ENCODE measurements around the gene MACF1. TPM values are rescaled to one million over a fixed set of nuclear protein-coding genes. Genes with fewer than 3 reads are reported as not detected.

The MACF1 gene
- total RNA-seq, 1 donor from 2014 or later, result 222 TPM

DNA sequence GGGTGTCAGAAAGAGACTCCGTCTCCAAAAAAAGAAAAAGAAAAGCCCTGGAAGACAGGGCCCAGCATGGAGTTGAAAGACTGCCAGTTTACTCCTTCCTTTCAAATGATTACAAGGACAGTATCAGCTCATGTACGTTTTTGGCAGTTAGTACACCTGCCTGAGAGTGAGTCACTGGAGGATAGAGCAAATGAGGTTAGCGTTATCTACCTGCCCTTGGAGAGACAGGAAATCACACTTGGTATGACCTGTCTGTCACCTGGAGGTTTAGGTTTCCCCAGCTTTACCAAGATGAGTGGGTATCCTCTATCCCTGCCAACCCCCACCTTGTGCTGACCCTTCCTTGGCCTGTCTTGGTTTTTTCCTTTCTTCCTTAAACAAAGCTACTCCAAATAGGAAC lies 190.1 kb downstream of the MACF1 start:
- H3K4me3 Mint-ChIP-seq, result no peak overlapping the region
- Histone ChIP-seq H4K20me1 (ENCODE audit: low read depth) (peaks cover 70% of the 10 kb centered on the region), H3K9me3 (ENCODE audit: low read depth) (no peaks in the 10 kb centered on the region), H3K4me3 (no peak overlapping the region), H3K36me3 (peaks cover 6% of the 10 kb centered on the region), H3K27ac (no peak overlapping the region), H3K4me1 (peaks cover 42% of the 10 kb centered on the region), H3K9ac (no peak overlapping the region), H3F3A (ENCODE audit: low read depth) (no peaks in the 10 kb centered on the region), H3K79me2 (ENCODE audit: low read depth) (peaks cover 85% of the 10 kb centered on the region), H2AFZ (replicated peaks) (no peak overlapping the region), H3K4me2 (no peak overlapping the region), H3K27me3 (no peaks in the 10 kb centered on the region)
- TF ChIP-seq EZH2 (IDR thresholded peaks at IDR 0.05) (no peak), EZH2phosphoT487 (IDR thresholded peaks at IDR 0.05) (no peak)
- TF ChIP-seq, protein P1, sequence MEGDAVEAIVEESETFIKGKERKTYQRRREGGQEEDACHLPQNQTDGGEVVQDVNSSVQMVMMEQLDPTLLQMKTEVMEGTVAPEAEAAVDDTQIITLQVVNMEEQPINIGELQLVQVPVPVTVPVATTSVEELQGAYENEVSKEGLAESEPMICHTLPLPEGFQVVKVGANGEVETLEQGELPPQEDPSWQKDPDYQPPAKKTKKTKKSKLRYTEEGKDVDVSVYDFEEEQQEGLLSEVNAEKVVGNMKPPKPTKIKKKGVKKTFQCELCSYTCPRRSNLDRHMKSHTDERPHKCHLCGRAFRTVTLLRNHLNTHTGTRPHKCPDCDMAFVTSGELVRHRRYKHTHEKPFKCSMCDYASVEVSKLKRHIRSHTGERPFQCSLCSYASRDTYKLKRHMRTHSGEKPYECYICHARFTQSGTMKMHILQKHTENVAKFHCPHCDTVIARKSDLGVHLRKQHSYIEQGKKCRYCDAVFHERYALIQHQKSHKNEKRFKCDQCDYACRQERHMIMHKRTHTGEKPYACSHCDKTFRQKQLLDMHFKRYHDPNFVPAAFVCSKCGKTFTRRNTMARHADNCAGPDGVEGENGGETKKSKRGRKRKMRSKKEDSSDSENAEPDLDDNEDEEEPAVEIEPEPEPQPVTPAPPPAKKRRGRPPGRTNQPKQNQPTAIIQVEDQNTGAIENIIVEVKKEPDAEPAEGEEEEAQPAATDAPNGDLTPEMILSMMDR (IDR thresholded peaks at IDR 0.05), result no peak
- DNase-seq (ENCODE audit: low spot score), result no peak
- H3K4me1 Mint-ChIP-seq, result peaks cover 75% of the 10 kb centered on the region
- no peak overlapping the region for H3K27ac Mint-ChIP-seq
- no peaks in the 10 kb centered on the region for H3K27me3 Mint-ChIP-seq (ENCODE audit: insufficient read depth, low read depth)
- H3K36me3 Mint-ChIP-seq, result peaks cover 9% of the 10 kb centered on the region
- H3K9me3 Mint-ChIP-seq, result no peaks in the 10 kb centered on the region

DNA sequence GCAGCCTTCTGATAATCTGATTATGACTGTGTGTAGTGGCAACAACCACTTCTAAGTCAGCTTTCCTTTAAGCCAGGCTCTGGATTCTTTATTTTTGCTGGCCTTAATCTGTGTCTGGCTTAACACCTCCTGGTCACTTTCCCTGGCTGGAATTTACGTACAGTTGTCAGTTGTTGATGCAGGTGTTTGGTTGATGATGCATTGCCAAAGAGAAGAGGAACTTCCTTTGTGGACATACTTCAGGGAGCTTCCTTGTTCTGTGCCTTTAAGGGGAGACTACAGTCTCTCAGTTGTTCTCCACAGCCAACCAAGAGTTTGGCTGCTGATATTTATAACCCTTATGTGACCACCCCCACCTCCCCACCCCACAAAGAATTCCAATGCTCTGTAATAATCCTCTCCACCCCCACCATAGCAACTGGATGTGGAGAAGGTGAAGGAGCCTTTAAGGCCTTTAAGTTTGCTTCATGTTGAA lies 190.9 kb downstream of the MACF1 start:
- Histone ChIP-seq H3K27ac (no peak overlapping the region), H3K4me2 (no peak overlapping the region), H4K20me1 (ENCODE audit: low read depth) (peaks cover 70% of the 10 kb centered on the region), H2AFZ (replicated peaks) (no peak overlapping the region), H3K4me3 (no peak overlapping the region), H3K79me2 (ENCODE audit: low read depth) (peaks cover 82% of the 10 kb centered on the region), H3K36me3 (peaks cover 1% of the 10 kb centered on the region), H3K4me1 (peaks cover 42% of the 10 kb centered on the region), H3K9ac (no peak overlapping the region), H3F3A (ENCODE audit: low read depth) (no peaks in the 10 kb centered on the region), H3K9me3 (ENCODE audit: low read depth) (no peaks in the 10 kb centered on the region), H3K27me3 (no peaks in the 10 kb centered on the region)
- Mint-ChIP-seq H3K4me3 (no peak overlapping the region), H3K36me3 (peaks cover 3% of the 10 kb centered on the region), H3K27me3 (ENCODE audit: insufficient read depth, low read depth) (no peaks in the 10 kb centered on the region), H3K9me3 (no peaks in the 10 kb centered on the region), H3K27ac (peak overlapping the region; percentile 61), H3K4me1 (peaks cover 79% of the 10 kb centered on the region)
- no peak for DNase-seq (ENCODE audit: low spot score)
- TF ChIP-seq EZH2phosphoT487 (IDR thresholded peaks at IDR 0.05) (no peak), EZH2 (IDR thresholded peaks at IDR 0.05) (no peak)
- TF ChIP-seq, protein P1 (IDR thresholded peaks at IDR 0.05), result no peak

GRCh38 chr1:39396671-39397070 lies 192.2 kb downstream of the MACF1 start:
- Histone ChIP-seq H2AFZ (replicated peaks) (no peak overlapping the region), H3K79me2 (ENCODE audit: low read depth) (peaks cover 70% of the 10 kb centered on the region), H3K4me1 (peaks cover 35% of the 10 kb centered on the region), H3K4me2 (no peak overlapping the region), H3K36me3 (no peaks in the 10 kb centered on the region), H3K9ac (no peak overlapping the region), H3K4me3 (no peak overlapping the region), H3F3A (ENCODE audit: low read depth) (no peaks in the 10 kb centered on the region), H4K20me1 (ENCODE audit: low read depth) (peaks cover 66% of the 10 kb centered on the region), H3K9me3 (ENCODE audit: low read depth) (no peaks in the 10 kb centered on the region), H3K27ac (no peak overlapping the region), H3K27me3 (no peaks in the 10 kb centered on the region)
- no peak for DNase-seq (ENCODE audit: low spot score)
- TF ChIP-seq, protein P1 (IDR thresholded peaks at IDR 0.05), result no peak
- TF ChIP-seq EZH2phosphoT487 (IDR thresholded peaks at IDR 0.05) (no peak), EZH2 (IDR thresholded peaks at IDR 0.05) (no peak)
- Mint-ChIP-seq H3K4me1 (peaks cover 72% of the 10 kb centered on the region), H3K27ac (no peak overlapping the region), H3K36me3 (peaks cover 3% of the 10 kb centered on the region), H3K27me3 (ENCODE audit: insufficient read depth, low read depth) (no peaks in the 10 kb centered on the region), H3K9me3 (no peaks in the 10 kb centered on the region), H3K4me3 (no peak overlapping the region)

Data from neural progenitor cell (in vitro differentiated cells).